Non-pigmented ciliary epithelial cell (primary cell): Measurements from ENCODE around the gene GCNT1.

Experiments used
- DNase-seq: peaks from one replicate; pipeline ENCODE4 v3.0.0-alpha.2; 2010; ENCODE audit warnings: low read depth

Gene GCNT1

GRCh38 chr9:76534026-76534425, 75.0 kb downstream of the GCNT1 start:
- peak; percentile 36 for DNase-seq

- DNase-seq = no peak
These were observed 78.2 kb downstream of the GCNT1 start for GRCh38 chr9:76537150-76537646.

DNA sequence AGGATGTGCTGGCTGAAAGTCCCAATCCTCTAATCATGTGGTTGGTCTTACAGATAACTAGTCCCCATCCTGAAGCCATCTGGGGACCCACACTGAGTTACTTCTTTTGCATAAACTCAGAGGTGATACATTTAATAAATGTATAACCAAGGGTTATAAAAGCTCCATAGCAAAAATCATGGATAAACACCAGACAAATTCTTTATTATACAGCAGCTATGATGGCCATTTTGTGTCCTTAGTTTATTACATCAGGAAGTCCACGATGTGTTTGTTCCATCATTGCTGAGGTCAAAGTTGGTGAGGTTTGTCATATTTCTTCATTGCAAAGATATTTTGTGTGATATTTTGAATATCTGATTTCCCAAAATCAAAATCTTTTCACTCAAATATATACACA, 80.2 kb downstream of the GCNT1 start:
- DNase-seq = no peak

- DNase-seq = no peak
These were observed 83.4 kb downstream of the GCNT1 start for GRCh38 chr9:76542360-76542759.

- DNase-seq = no peak
These were observed 86.2 kb downstream of the GCNT1 start for GRCh38 chr9:76545191-76545590.

- no peak for DNase-seq
These were observed 93.2 kb downstream of the GCNT1 start for GRCh38 chr9:76552181-76552580.

DNA sequence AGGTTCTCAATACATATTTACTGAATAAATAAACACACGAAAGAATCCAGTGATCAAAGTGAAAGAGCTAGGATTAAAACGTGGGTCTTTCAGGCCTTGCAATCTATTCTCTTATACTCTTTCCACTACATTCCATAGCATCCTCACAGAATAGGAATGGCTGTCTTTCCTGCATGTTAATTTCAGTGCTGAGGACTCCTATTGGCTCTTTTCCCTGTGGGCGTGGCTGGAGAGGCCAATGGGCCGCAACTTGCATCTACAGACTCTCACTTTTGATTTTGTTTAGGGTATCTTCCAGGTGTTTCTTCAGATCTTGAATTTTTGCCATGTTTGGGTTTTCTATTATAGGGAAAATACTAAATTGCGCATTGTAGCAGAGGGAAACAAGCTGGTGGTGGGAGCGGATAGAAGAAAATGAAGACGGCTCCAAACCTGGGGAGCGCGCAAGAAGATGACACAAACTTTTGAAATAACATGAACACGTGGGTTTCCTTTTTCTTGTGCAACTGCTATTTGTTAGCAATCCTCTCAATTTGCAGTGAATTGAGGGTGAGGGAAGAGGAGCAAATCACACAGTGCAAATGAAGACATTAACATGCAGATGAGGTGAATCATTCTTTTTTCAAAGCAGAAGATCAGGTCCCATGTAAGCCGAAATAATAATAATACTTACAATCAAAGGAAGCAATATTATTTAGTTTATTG, 93.9 kb downstream of the GCNT1 start:
- DNase-seq = no peak

GRCh38 chr9:76553680-76554079, 94.7 kb downstream of the GCNT1 start:
- no peak for DNase-seq
